BJ (cell line): ENCODE results near the gene CABP7. TPM values are rescaled to one million over a fixed set of nuclear protein-coding genes. Genes with fewer than 3 reads are reported as not detected.

Source experiments
- CTCF ChIA-PET: fragments of 350-600 bp; formaldehyde crosslinking; extraction: SDS; loops from one replicate; lab custom pipeline; 2021; ENCODE audit warnings: antibody characterized with exemption, inconsistent platforms; lab: Yijun Ruan, JAX
- POLR2A ChIA-PET: fragments of 300-600 bp; sonication (Branson Sonifier 250); formaldehyde crosslinking; extraction: SDS; loops from one replicate; lab custom pipeline; 2021; ENCODE audit warnings: antibody characterized with exemption; lab: Charles Lee
- DNase-seq: peaks from one replicate; pipeline ENCODE4 v3.0.0-alpha.2; 2011; ENCODE audit warnings: low read depth
- H3K27me3 ChIP-seq: 2 replicates; pipeline ENCODE4 v1.6.0; 2011; ENCODE audit warnings: low read length; ENCODE audit not compliant: control insufficient read depth, insufficient read depth
- H3K36me3 ChIP-seq: 2 replicates; pipeline ENCODE4 v1.5.1; 2011; ENCODE audit warnings: low read length; ENCODE audit not compliant: control insufficient read depth, insufficient read depth
- H3K4me3 ChIP-seq: 2 replicates; pipeline ENCODE4 v1.5.1; 2011; ENCODE audit warnings: low read depth, mild to moderate bottlenecking, control low read depth, low read length
- CTCF ChIP-seq: IDR thresholded peaks from 2 replicates; pipeline ENCODE4 v1.5.1; 2011; ENCODE audit warnings: low read depth, mild to moderate bottlenecking, control low read depth, inconsistent platforms, low read length, moderate library complexity; ENCODE audit not compliant: insufficient read depth
- polyA plus RNA-seq: library from polyadenylated mRNA; depleted of rRNA; stranded (reverse); fragments of >200 nt; gene quantifications from 2 replicates; pipeline ENCODE4 v1.2.3, GENCODE V29; 2011; rRNA removed
- small RNA-seq: library from RNA; depleted of rRNA; stranded (forward); fragments of <200 nt; gene quantifications from one replicate; pipeline ENCODE3, GENCODE V24; 2012; ENCODE audit warnings: low replicate concordance, low read depth; ENCODE audit not compliant: insufficient read length

Gene CABP7
- polyA plus RNA-seq, 1 experiment = 0.02 TPM

GRCh38 chr22:29773233-29773632, 53.4 kb downstream of the CABP7 start:
- ChIA-PET CTCF (interaction anchor here (0.9 to 3.3 kb wide), 4 partner anchors 23 to 315 kb away, joined by 3 to 19 read pairs (median 6); no protein-coding TSS in a partner anchor), POLR2A (interaction anchor here (0.6 kb wide), 1 partner anchor 9 kb away, joined by 6 read pairs; no protein-coding TSS in a partner anchor)
- Histone ChIP-seq H3K36me3 (peaks cover 4% of the 10 kb centered on the region), H3K4me3 (no peak overlapping the region), H3K27me3 (no peaks in the 10 kb centered on the region)
- no peak for DNase-seq
- no peak for TF ChIP-seq CTCF

GRCh38 chr22:29780220-29780619, 60.4 kb downstream of the CABP7 start:
- POLR2A ChIA-PET = no interaction called here
- DNase-seq = no peak
- no peak for TF ChIP-seq CTCF
- no peak overlapping the region for H3K4me3 ChIP-seq
- no peaks in the 10 kb centered on the region for H3K36me3 ChIP-seq
- no peaks in the 10 kb centered on the region for H3K27me3 ChIP-seq
- CTCF ChIA-PET = interaction anchor here (1.6 kb wide), 1 partner anchor 309 kb away, joined by 3 read pairs; no protein-coding TSS in a partner anchor

- DNase-seq = no peak
- Histone ChIP-seq H3K36me3 (no peaks in the 10 kb centered on the region), H3K27me3 (no peaks in the 10 kb centered on the region), H3K4me3 (no peak overlapping the region)
- POLR2A ChIA-PET = interaction anchor here (0.6 kb wide), 1 partner anchor 160 kb away, joined by 3 read pairs; no protein-coding TSS in a partner anchor
- CTCF ChIA-PET = interaction anchor here (0.9 to 2.2 kb wide), 3 partner anchors 15 to 224 kb away, joined by 4 to 8 read pairs (median 4); no protein-coding TSS in a partner anchor
- TF ChIP-seq CTCF = no peak
These were observed 61.2 kb downstream of the CABP7 start for GRCh38 chr22:29780748-29781676.

Small RNA genes lying within 50 kb of the gene (small RNA-seq; reads per million reads assigned to genes)
- gene AC004882.2 (not detected), gene RF00019 (not detected)

Other genes with a start within 250 kb of the CABP7 start
- 0.94 and 1.2 TPM in 2 replicates for gene NEFH, start 239.8 kb upstream of the CABP7 start, polyA plus RNA-seq
- gene THOC5, start 166.2 kb upstream of the CABP7 start, polyA plus RNA-seq = 89.1 and 119 TPM in 2 replicates
- gene NIPSNAP1, start 138.9 kb upstream of the CABP7 start, polyA plus RNA-seq = 48.4 and 68.4 TPM in 2 replicates
- 36.0 and 41.9 TPM in 2 replicates for gene NF2, start 116.4 kb upstream of the CABP7 start, polyA plus RNA-seq
- 22.3 and 29.0 TPM in 2 replicates for gene ZMAT5, start 47.0 kb downstream of the CABP7 start, polyA plus RNA-seq
- gene UQCR10, start 47.4 kb downstream of the CABP7 start, polyA plus RNA-seq = 165 and 184 TPM in 2 replicates
- gene ASCC2, start 118.3 kb downstream of the CABP7 start, polyA plus RNA-seq = 48.5 and 62.6 TPM in 2 replicates
- gene MTMR3, start 163.2 kb downstream of the CABP7 start, polyA plus RNA-seq = 22.2 and 32.8 TPM in 2 replicates